ENCODE measurements around the gene MEIOSIN. TPM values are rescaled to one million over a fixed set of nuclear protein-coding genes. Genes with fewer than 3 reads are reported as not detected.

Gene MEIOSIN
- total and polyA plus RNA-seq, 9 of the 15 experiments (the other 6 are each of a cell fraction or from before 2014, with no cell fraction given), result 0.06 to 2.0 (median 0.76) TPM

- TF ChIP-seq FOXK2 (conservative IDR thresholded peaks at IDR 0.05 in 1 of 2, IDR thresholded peaks at IDR 0.05 in 1 of 2; ENCODE audit: low read depth in 2 of 2) (no peak), CHCHD3 (CRISPR knock-in tag; IDR thresholded peaks at IDR 0.05) (no peak), CGGBP1 (CRISPR knock-in tag; IDR thresholded peaks at IDR 0.05) (no peak), POLR2AphosphoS2 (IDR thresholded peaks at IDR 0.05; ENCODE audit: low read length) (no peak), MTA1 (IDR thresholded peaks at IDR 0.05; ENCODE audit: borderline replicate concordance) (no peak), TCFL5 (CRISPR knock-in tag; conservative IDR thresholded peaks at IDR 0.05) (no peak), ERF (CRISPR knock-in tag; IDR thresholded peaks at IDR 0.05) (peak; percentile 82), ZNF133 (CRISPR knock-in tag; IDR thresholded peaks at IDR 0.05) (no peak), ETS2 (tag; IDR thresholded peaks at IDR 0.05; ENCODE audit: borderline replicate concordance, poor library complexity, severe bottlenecking) (no peak), NR2F6 (CRISPR knock-in tag; IDR thresholded peaks at IDR 0.05) (no peak), SREBF1 (IDR thresholded peaks at IDR 0.05; ENCODE audit: borderline replicate concordance, low read depth, low read length) (no peak), ZNF740 (CRISPR knock-in tag; IDR thresholded peaks at IDR 0.05) (peak; percentile 45; the same call in 1 of the 2 replicates), ZNF740 (tag; IDR thresholded peaks at IDR 0.05) (no peak), KDM5B (IDR thresholded peaks at IDR 0.05; ENCODE audit: insufficient replicate concordance, low read depth, low read length) (no peak), TAF15 (IDR thresholded peaks at IDR 0.05; ENCODE audit: low read depth, low read length) (no peak), L3MBTL2 (IDR thresholded peaks at IDR 0.05) (no peak), SIN3A (IDR thresholded peaks at IDR 0.05; ENCODE audit: borderline replicate concordance in 2 of 2, control insufficient read depth in 1 of 2, low read depth in 2 of 2, low read length in 2 of 2) (peak; percentile 53 to 71; a peak in 2 of 4 replicates), ZNF639 (CRISPR knock-in tag; conservative IDR thresholded peaks at IDR 0.05 in 1 of 2, IDR thresholded peaks at IDR 0.05 in 1 of 2) (peak in 1 of 2 experiments; percentile 85; a peak in 1 of 4 replicates), CHD1 (IDR thresholded peaks at IDR 0.05; ENCODE audit: low read length) (no peak), RFX5 (IDR thresholded peaks at IDR 0.05; ENCODE audit: low read depth, low read length) (no peak), RFX1 (IDR thresholded peaks at IDR 0.05) (peak; percentile 100), SMC3 (conservative IDR thresholded peaks at IDR 0.05; ENCODE audit: insufficient read depth, low read depth, low read length) (no peak), JUND (IDR thresholded peaks at IDR 0.05; ENCODE audit: borderline replicate concordance, low read depth, low read length) (no peak), JUND (tag; IDR thresholded peaks at IDR 0.05; ENCODE audit: borderline replicate concordance, low read depth, low read length) (no peak)
- TF ChIP-seq, protein P1, sequence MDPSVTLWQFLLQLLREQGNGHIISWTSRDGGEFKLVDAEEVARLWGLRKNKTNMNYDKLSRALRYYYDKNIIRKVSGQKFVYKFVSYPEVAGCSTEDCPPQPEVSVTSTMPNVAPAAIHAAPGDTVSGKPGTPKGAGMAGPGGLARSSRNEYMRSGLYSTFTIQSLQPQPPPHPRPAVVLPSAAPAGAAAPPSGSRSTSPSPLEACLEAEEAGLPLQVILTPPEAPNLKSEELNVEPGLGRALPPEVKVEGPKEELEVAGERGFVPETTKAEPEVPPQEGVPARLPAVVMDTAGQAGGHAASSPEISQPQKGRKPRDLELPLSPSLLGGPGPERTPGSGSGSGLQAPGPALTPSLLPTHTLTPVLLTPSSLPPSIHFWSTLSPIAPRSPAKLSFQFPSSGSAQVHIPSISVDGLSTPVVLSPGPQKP (CRISPR knock-in tag; IDR thresholded peaks at IDR 0.05), result no peak
Observed at GRCh38 chr19:45792470-45793177, 59.4 kb downstream of the MEIOSIN start, which contains the start of gene DMWD (continued).
